ENCODE measurements around the gene ATP23. TPM values are rescaled to one million over a fixed set of nuclear protein-coding genes. Genes with fewer than 3 reads are reported as not detected.

Gene ATP23
- total RNA-seq, 1 experiment from 2014 or later = 4.7 TPM

- WGBS (ENCODE audit: extremely low coverage, insufficient read length, low lambda C conversion rate) = no CpG with 5 or more reads among the region's 26 CpGs
- Histone ChIP-seq H2BK20ac (ENCODE audit: low read depth, low read length, poor library complexity, severe bottlenecking) (no peak overlapping the region), H3K4me2 (ENCODE audit: insufficient read depth, insufficient read length, low read length) (no peak overlapping the region), H4K91ac (ENCODE audit: insufficient read length, low read depth, low read length) (no peak overlapping the region), H2AFZ (ENCODE audit: low read length) (no peak overlapping the region), H3K27ac (ENCODE audit: insufficient read length, low read depth, low read length) (no peak overlapping the region), H3K14ac (ENCODE audit: insufficient read depth, low read length) (no peak overlapping the region), H3K4me1 (ENCODE audit: insufficient read depth, low read length) (no peaks in the 10 kb centered on the region), H2BK120ac (ENCODE audit: low read depth, low read length, poor library complexity, severe bottlenecking) (no peak overlapping the region), H4K5ac (ENCODE audit: insufficient read length, low read depth, low read length) (no peak overlapping the region), H2AK5ac (ENCODE audit: insufficient read length, low read length) (no peak overlapping the region), H3K27me3 (ENCODE audit: insufficient read depth, low read length) (no peaks in the 10 kb centered on the region), H3T11ph (ENCODE audit: low read length) (no peak overlapping the region), H3K79me2 (ENCODE audit: insufficient read depth, low read length) (no peaks in the 10 kb centered on the region), H3K56ac (ENCODE audit: insufficient read length, low read depth, low read length) (no peak overlapping the region), H4K20me1 (ENCODE audit: control insufficient read depth, insufficient read depth, insufficient read length) (no peaks in the 10 kb centered on the region), H3K23ac (ENCODE audit: insufficient read length, low read depth, low read length) (no peak overlapping the region), H3K23me2 (ENCODE audit: insufficient read length, low read depth, low read length, poor library complexity, severe bottlenecking) (no peaks in the 10 kb centered on the region), H2BK15ac (ENCODE audit: low read depth, low read length) (no peak overlapping the region), H2BK12ac (ENCODE audit: insufficient read length, low read depth, low read length) (no peak overlapping the region), H3K9me3 (ENCODE audit: control insufficient read depth, low read depth, low read length) (no peaks in the 10 kb centered on the region), H3K4ac (ENCODE audit: low read depth, low read length) (no peak overlapping the region), H2BK5ac (ENCODE audit: insufficient read length, low read length) (no peak overlapping the region), H3K18ac (ENCODE audit: insufficient read length, low read depth, low read length) (no peak overlapping the region), H3K9ac (ENCODE audit: extremely low read depth, insufficient read length, low read length) (no peak overlapping the region), H4K8ac (replicated peaks; ENCODE audit: insufficient read length, low read depth, low read length) (no peak overlapping the region), H3K79me1 (ENCODE audit: insufficient read depth, low read depth, low read length, poor library complexity, severe bottlenecking) (no peaks in the 10 kb centered on the region)
- Mint-ChIP-seq H3K9me3 (no peaks in the 10 kb centered on the region), H3K27me3 (ENCODE audit: low read depth) (peaks cover 22% of the 10 kb centered on the region), H3K27ac (no peak overlapping the region), H3K4me1 (peaks cover 5 to 10% of the 10 kb centered on the region in 2 experiments), H3K36me3 (ENCODE audit: insufficient read depth in 1 of 3, low read depth in 3 of 3) (no peaks in the 10 kb centered on the region), H3K4me3 (peak overlapping the region in 1 of 2 experiments; percentile 16; a peak in 1 of 5 replicates)
- peak; percentile 93 for DNase-seq
- peak; percentile 100 for TF ChIP-seq CTCF (conservative IDR thresholded peaks at IDR 0.05)
Measured at GRCh38 chr12:57904848-57905811, 36.2 kb upstream of the ATP23 start.
